Testis (tissue), 2 donors: Measurements from ENCODE around the gene RANBP3.

Experiments used
- CTCF ChIP-seq, 3 experiments: fragments of 450-650 bp in 2 of 3; fragments of 200-600 bp in 1 of 3; sonication (generic) in 1 of 3; IDR thresholded peaks; one replicate each; pipeline ENCODE4 v1.5.1; 2016 to 2019; ENCODE audit warnings: antibody characterized with exemption in 3 of 3, mild to moderate bottlenecking in 2 of 3, moderate library complexity in 1 of 3
- POLR2A ChIP-seq: fragments of 450-650 bp; IDR thresholded peaks from one replicate; pipeline ENCODE4 v1.6.1; 2017; ENCODE audit warnings: antibody characterized with exemption, mild to moderate bottlenecking, moderate library complexity

- TF ChIP-seq POLR2A (no peak), CTCF (IDR thresholded peaks at IDR 0.05) (no peak)
Measured at GRCh38 chr19:5916181-5916708, 61.7 kb downstream of the RANBP3 start.
